ENCODE measurements around the gene SERGEF. TPM values are rescaled to one million over a fixed set of nuclear protein-coding genes. Genes with fewer than 3 reads are reported as not detected.
A peak's percentile ranks its signal among the peaks of the same experiment; 100 is the strongest.

SERGEF gene
- total and polyA plus RNA-seq, 2 of the 4 experiments (the other 2 are of a cell fraction): 12.2 to 18.1 TPM

- H2BK5ac ChIP-seq (ENCODE audit: low read depth, low read length, poor library complexity, severe bottlenecking): no peak overlapping the region
- H3K9me1 ChIP-seq (ENCODE audit: insufficient read depth, low read length): 0 out of 2 replicates have a peak, but pooled peaks cover 6% of the 10 kb centered on the region
- no peak overlapping the region for H2BK15ac ChIP-seq (ENCODE audit: low read depth, low read length)
- CTCF ChIA-PET: interaction anchor here (0.6 kb wide), 1 partner anchor 29 kb away, joined by 5 read pairs; no protein-coding TSS in a partner anchor
- no peaks in the 10 kb centered on the region for H3K36me3 ChIP-seq (ENCODE audit: control insufficient read depth, insufficient read depth, low read length)
- peak overlapping the region; percentile 70 for H2AK9ac ChIP-seq (replicated peaks; ENCODE audit: low read depth, low read length, poor library complexity)
- TF ChIP-seq SMC3 (IDR thresholded peaks at IDR 0.05; ENCODE audit: low read depth, low read length) (no peak), RAD21 (IDR thresholded peaks at IDR 0.05; ENCODE audit: low read length) (no peak), FOS (IDR thresholded peaks at IDR 0.05; ENCODE audit: low read depth, low read length) (no peak), MAZ (IDR thresholded peaks at IDR 0.05; ENCODE audit: borderline replicate concordance, low read depth, low read length) (no peak), CEBPB (IDR thresholded peaks at IDR 0.05; ENCODE audit: low read depth, low read length) (no peak), CHD1 (IDR thresholded peaks at IDR 0.05; ENCODE audit: low read depth, low read length) (no peak), POLR2A (IDR thresholded peaks at IDR 0.05; ENCODE audit: low read depth, low read length) (no peak), MAFK (IDR thresholded peaks at IDR 0.05; ENCODE audit: low read depth, low read length) (no peak), CTCF (conservative IDR thresholded peaks at IDR 0.05; ENCODE audit: low read depth, low read length) (no peak), ELK1 (IDR thresholded peaks at IDR 0.05; ENCODE audit: borderline replicate concordance, low read depth, low read length) (no peak), NFE2L2 (IDR thresholded peaks at IDR 0.05; ENCODE audit: low read depth, low read length) (no peak), MXI1 (IDR thresholded peaks at IDR 0.05; ENCODE audit: borderline replicate concordance, low read depth, low read length) (no peak), BHLHE40 (IDR thresholded peaks at IDR 0.05; ENCODE audit: low read depth, low read length) (no peak)
- intact Hi-C loops (cut with micrococcal nuclease): loop anchor here (5.0 kb wide), 1 partner anchor 95 kb away; the partner anchor contains the start of gene SAAL1
- 6% methylated on average over 6 of the region's 46 CpGs; no CpG with 5 or more reads in 1 of the 2 experiments for WGBS, 2 experiments (ENCODE audit: extremely low coverage in 2 of 2, insufficient read length in 1 of 2)
- no peak overlapping the region for H2AK5ac ChIP-seq (ENCODE audit: low read depth, low read length)
- POLR2A ChIA-PET (ENCODE audit: unreplicated experiment): no interaction called here
- H4K20me1 ChIP-seq (ENCODE audit: insufficient read depth, low read length): no peaks in the 10 kb centered on the region
- H3K79me1 ChIP-seq (ENCODE audit: low read depth in 1 of 2, low read length in 2 of 2): peaks cover 5 to 11% of the 10 kb centered on the region in 2 experiments; a peak in 3 of 4 replicates
- H2AFZ ChIP-seq (replicated peaks; ENCODE audit: low read length, poor library complexity): peak overlapping the region; percentile 97
- no peak overlapping the region for H3K56ac ChIP-seq (ENCODE audit: extremely low read depth, insufficient read depth, low read length)
- no TSS peak for BruUV-seq (replicated peaks)
- peak overlapping the region; percentile 80 for H3K14ac ChIP-seq (replicated peaks; ENCODE audit: low read depth, low read length)
- H2BK120ac ChIP-seq (ENCODE audit: low read depth, low read length): no peak overlapping the region
- no peaks in the 10 kb centered on the region for H3K9me3 ChIP-seq (ENCODE audit: control insufficient read depth, insufficient read depth, low read length)
- peaks cover 4% of the 10 kb centered on the region; the same call in 1 of the 2 replicates for H3K27me3 ChIP-seq (ENCODE audit: control insufficient read depth, insufficient read depth, low read length)
- H3K4me2 ChIP-seq (ENCODE audit: low read depth, low read length): peak overlapping the region; percentile 98
- peak overlapping the region; percentile 92 for H3K4me3 ChIP-seq (ENCODE audit: insufficient read depth, low read depth, low read length)
- DNase-seq (peak; percentile 13), ATAC-seq (ENCODE audit: low read depth) (peak; percentile 11)
- H4K91ac ChIP-seq (ENCODE audit: insufficient read depth, low read depth, low read length): no peak overlapping the region
- dilution Hi-C loops (cut with HindIII; ENCODE audit: low sequenced_read_pairs, unreplicated experiment): no loop called here
- peak overlapping the region; percentile 77 for H3K23ac ChIP-seq (ENCODE audit: low read depth, low read length)
- in situ Hi-C loops (cut with MboI; ENCODE audit: low sequenced_read_pairs): no loop called here
- H4K8ac ChIP-seq (ENCODE audit: low read depth in 2 of 2, low read length in 2 of 2): peak overlapping the region in 1 of 2 experiments; percentile 48; a peak in 1 of 4 replicates
- H2BK20ac ChIP-seq (ENCODE audit: low read depth, low read length): no peak overlapping the region
- H3K9ac ChIP-seq (ENCODE audit: low read depth, low read length): peak overlapping the region; percentile 66
- H3K4me1 ChIP-seq (ENCODE audit: control insufficient read depth, insufficient read depth, low read length): peaks cover 4% of the 10 kb centered on the region
- peak overlapping the region; percentile 14; the same call in 1 of the 2 replicates for H3K27ac ChIP-seq (ENCODE audit: insufficient read depth, low read length)
- H3K4ac ChIP-seq (ENCODE audit: low read depth, low read length): peak overlapping the region; percentile 27; the same call in 1 of the 2 replicates
- peak overlapping the region; percentile 4; the same call in 1 of the 2 replicates for H4K5ac ChIP-seq (ENCODE audit: low read depth, low read length)
- no peak overlapping the region for H3K18ac ChIP-seq (ENCODE audit: low read depth, low read length)
Measured at GRCh38 chr11:18012122-18012905, 533 bp downstream of the SERGEF start.

Measured in IMR-90 (cell line).